Activated B cell treated with CpG ODN at 0.5 μM for 24 hours (primary cell): ENCODE data around the gene RIMBP3C. TPM values are rescaled to one million over a fixed set of nuclear protein-coding genes. Genes with fewer than 3 reads are reported as not detected.
"Not testable (repeated sequence)": the region's sequence is repeated elsewhere in the genome, so short reads cannot be mapped to it uniquely, and the experiment has no call there.

Experiments used
- ATAC-seq: fragments of 200-7000 bp; cut with Tn5 transposase; one replicate; pipeline ENCODE4 v1.10.0; 2021; ENCODE audit warnings: low read depth, mild to moderate bottlenecking, moderate library complexity
- CTCF ChIA-PET: fragments of 350-600 bp; sonication (Branson Sonifier 250); formaldehyde crosslinking; loops from one replicate; lab custom pipeline; 2021; ENCODE audit warnings: antibody characterized with exemption; lab: Charles Lee
- POLR2A ChIA-PET: fragments of 350-600 bp; sonication (Branson Sonifier 250); formaldehyde crosslinking; loops from one replicate; lab custom pipeline; 2021; ENCODE audit warnings: antibody characterized with exemption; lab: Charles Lee
- DNase-seq: peaks from one replicate; pipeline ENCODE4 v3.0.0; 2022
- H3K27ac Mint-ChIP-seq: one replicate; pipeline ENCODE4 v1.8.0; 2020; ENCODE audit warnings: mixed read lengths
- H3K27me3 Mint-ChIP-seq: one replicate; pipeline ENCODE4 v1.8.0; 2021; ENCODE audit warnings: mixed read lengths
- H3K36me3 Mint-ChIP-seq: one replicate; pipeline ENCODE4 v1.8.0; 2021; ENCODE audit warnings: low read depth, mixed read lengths
- H3K4me1 Mint-ChIP-seq: one replicate; pipeline ENCODE4 v1.8.0; 2021; ENCODE audit warnings: mixed read lengths
- H3K4me3 Mint-ChIP-seq: one replicate; pipeline ENCODE4 v1.8.0; 2020; ENCODE audit warnings: mild to moderate bottlenecking, mixed read lengths
- H3K9me3 Mint-ChIP-seq: one replicate; pipeline ENCODE4 v1.8.0; 2020; ENCODE audit warnings: mixed read lengths
- intact Hi-C: fragments of 100-400 bp; cut with micrococcal nuclease; formaldehyde crosslinking; loops from one replicate; pipeline ENCODE4 v1.15.1; 2024
- total RNA-seq: library from RNA; stranded (reverse); gene quantifications from 2 replicates; pipeline ENCODE4 v1.2.3, GENCODE V29; 2022
- TF ChIP-seq, protein P1 (sequence below): fragments of 200-600 bp; IDR thresholded peaks from one replicate; pipeline ENCODE4 v1.8.0; 2022; ENCODE audit warnings: antibody characterized with exemption, mild to moderate bottlenecking

Gene RIMBP3C
- total RNA-seq, 1 donor from 2014 or later: 0.24 TPM

DNA sequence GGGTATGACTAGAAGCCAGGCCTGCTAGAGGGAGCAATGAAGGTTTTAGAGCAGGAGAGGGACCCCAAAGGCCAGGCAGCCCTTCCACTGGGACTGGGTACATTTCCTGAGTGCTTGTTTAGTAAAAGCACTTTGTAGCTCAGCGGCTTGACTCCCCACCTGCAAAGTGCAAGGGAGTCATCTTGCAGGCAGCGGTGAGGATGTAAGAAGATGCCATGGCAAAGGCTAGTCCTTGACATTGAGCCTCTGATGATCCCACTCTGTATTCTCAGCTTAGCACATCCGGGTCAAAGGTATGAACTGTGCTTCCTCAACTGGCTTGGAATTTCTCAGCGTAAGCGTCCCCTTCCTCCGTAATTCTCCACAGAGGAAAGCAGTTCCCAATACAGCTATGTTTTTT lies 13.2 kb upstream of the RIMBP3C start:
- ATAC-seq: no peak
- Mint-ChIP-seq H3K9me3 (no peaks in the 10 kb centered on the region), H3K36me3 (peaks cover 1% of the 10 kb centered on the region), H3K27ac (no peak overlapping the region), H3K4me3 (no peak overlapping the region), H3K4me1 (peaks cover 14% of the 10 kb centered on the region), H3K27me3 (no peaks in the 10 kb centered on the region)
- intact Hi-C loops: no loop called here
- no peak for DNase-seq
- TF ChIP-seq, protein P1, sequence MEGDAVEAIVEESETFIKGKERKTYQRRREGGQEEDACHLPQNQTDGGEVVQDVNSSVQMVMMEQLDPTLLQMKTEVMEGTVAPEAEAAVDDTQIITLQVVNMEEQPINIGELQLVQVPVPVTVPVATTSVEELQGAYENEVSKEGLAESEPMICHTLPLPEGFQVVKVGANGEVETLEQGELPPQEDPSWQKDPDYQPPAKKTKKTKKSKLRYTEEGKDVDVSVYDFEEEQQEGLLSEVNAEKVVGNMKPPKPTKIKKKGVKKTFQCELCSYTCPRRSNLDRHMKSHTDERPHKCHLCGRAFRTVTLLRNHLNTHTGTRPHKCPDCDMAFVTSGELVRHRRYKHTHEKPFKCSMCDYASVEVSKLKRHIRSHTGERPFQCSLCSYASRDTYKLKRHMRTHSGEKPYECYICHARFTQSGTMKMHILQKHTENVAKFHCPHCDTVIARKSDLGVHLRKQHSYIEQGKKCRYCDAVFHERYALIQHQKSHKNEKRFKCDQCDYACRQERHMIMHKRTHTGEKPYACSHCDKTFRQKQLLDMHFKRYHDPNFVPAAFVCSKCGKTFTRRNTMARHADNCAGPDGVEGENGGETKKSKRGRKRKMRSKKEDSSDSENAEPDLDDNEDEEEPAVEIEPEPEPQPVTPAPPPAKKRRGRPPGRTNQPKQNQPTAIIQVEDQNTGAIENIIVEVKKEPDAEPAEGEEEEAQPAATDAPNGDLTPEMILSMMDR: no peak
- ChIA-PET POLR2A (interaction anchor here (0.6 kb wide), 1 partner anchor 91 kb away, joined by 3 read pairs; no protein-coding TSS in a partner anchor), CTCF (interaction anchor here (1.0 kb wide), 1 partner anchor 78 kb away, joined by 6 read pairs; the partner anchor contains the start of gene SDF2L1)

DNA sequence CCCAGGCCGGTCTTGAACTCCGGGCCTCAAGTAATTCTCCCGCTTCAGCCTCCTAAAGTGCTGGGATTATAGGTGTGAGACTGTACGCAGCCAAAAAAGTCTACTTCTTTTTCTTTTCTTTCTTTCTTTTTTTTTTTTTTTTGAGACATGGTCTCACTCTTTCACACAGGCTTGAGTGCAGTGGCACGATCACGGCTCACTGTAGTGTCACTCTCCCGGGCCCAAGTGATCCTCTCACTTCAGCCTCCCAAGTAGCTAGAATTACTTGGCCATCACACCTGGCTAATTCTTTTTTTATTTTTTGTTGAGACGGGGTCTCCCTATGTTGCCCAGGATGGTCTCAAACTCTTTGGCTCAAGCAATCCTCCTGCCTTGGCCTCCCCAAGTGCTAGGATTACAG lies 12.7 kb upstream of the RIMBP3C start:
- intact Hi-C loops: no loop called here
- peaks cover 9% of the 10 kb centered on the region for H3K4me1 Mint-ChIP-seq
- no peak for DNase-seq
- no peaks in the 10 kb centered on the region for H3K36me3 Mint-ChIP-seq
- ATAC-seq: no peak
- ChIA-PET POLR2A (interaction anchor here (0.6 to 0.7 kb wide), 2 partner anchors 92 to 191 kb away, joined by 3 to 4 read pairs; no protein-coding TSS in a partner anchor), CTCF (interaction anchor here (1.0 kb wide), 1 partner anchor 78 kb away, joined by 6 read pairs; the partner anchor contains the start of gene SDF2L1)
- H3K27ac Mint-ChIP-seq: no peak overlapping the region
- TF ChIP-seq, protein P1: no peak
- no peaks in the 10 kb centered on the region for H3K9me3 Mint-ChIP-seq
- no peak overlapping the region for H3K4me3 Mint-ChIP-seq
- no peaks in the 10 kb centered on the region for H3K27me3 Mint-ChIP-seq

DNA sequence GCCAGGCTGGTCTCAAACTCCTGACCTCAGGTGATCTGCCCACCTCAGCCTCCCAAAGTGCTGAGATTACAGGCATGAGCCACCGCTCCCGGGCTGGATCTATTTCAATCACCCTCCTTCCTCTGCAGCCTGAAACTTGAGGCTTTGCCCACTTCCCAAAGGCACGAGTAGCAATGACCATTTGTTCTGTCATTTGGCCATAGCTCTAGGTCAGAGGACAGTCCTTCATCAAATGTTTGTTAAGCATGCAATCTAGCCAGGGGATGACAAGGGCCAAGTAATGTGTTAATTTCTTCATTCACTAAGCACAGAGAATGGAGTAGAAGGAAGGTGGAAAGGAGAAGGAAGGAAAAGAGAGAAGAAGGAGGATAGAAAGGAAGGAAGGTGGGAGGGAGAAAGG lies 9.4 kb upstream of the RIMBP3C start:
- H3K36me3 Mint-ChIP-seq, CTCF ChIA-PET, POLR2A ChIA-PET, H3K9me3 Mint-ChIP-seq, ATAC-seq, H3K27me3 Mint-ChIP-seq, intact Hi-C loops, DNase-seq, H3K4me1 Mint-ChIP-seq, H3K27ac Mint-ChIP-seq, H3K4me3 Mint-ChIP-seq: not testable (repeated sequence)

DNA sequence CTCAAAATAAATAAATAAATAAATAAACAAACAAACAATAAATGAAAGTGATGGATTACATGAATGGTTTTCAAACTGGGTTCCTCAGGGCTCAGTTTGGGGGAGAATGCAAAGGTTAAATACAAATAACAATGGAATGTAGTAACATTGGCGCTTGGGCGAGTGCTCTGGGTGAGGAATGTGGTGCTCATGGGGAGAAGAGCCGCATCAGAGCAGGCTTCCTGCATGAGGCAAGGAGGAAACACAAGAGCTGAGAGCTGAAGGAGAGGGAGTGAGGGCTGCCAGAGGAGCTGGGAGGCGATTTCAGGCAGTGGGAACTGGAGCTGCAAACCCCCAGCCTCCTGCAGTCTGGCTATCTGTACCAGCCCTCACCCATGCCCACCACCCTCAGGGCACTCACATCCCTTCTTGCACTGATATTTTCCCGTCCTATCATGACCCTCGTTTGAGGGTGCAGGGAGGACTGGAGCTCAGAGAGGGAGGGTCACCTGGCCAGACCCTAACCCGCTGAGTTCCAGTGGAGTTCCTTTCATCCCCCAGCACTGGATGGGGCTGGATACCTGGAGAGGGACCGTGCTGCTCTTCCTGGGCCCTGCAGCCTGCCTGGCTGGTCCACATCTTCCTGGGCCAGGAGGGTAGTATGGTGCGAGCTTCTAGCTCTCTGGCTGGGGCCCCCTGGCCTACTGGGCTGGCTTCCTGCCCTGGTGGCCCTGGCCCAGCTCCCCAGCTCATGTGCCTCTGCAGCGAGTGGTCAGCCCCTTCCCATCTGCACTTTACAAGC lies 8.3 kb upstream of the RIMBP3C start:
- DNase-seq, H3K27ac Mint-ChIP-seq, CTCF ChIA-PET, intact Hi-C loops, H3K9me3 Mint-ChIP-seq, H3K27me3 Mint-ChIP-seq, ATAC-seq, H3K36me3 Mint-ChIP-seq, H3K4me1 Mint-ChIP-seq, POLR2A ChIA-PET, H3K4me3 Mint-ChIP-seq: not testable (repeated sequence)

DNA sequence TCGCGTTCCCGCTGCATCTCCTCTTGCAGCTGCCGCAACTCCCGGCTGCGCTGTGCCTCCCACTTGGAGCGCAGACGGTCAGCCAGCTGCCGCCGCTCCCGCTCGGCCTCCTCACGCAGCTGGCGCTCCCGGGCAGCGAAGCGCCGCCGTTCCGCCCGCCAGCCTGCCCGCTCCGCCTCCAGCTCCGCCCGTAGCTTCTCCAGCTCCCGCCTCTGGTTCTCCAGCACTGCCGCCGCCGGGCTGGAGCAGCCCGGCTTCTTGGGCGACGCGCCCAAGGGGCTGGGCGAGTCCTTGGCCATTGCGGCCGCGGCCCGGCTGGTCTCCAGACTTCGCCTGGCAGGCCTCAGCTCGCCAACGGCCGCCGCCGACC lies 598 bp downstream of the RIMBP3C start:
- H3K4me1 Mint-ChIP-seq, intact Hi-C loops, POLR2A ChIA-PET, H3K36me3 Mint-ChIP-seq, CTCF ChIA-PET, DNase-seq, H3K4me3 Mint-ChIP-seq, H3K27me3 Mint-ChIP-seq, H3K27ac Mint-ChIP-seq, H3K9me3 Mint-ChIP-seq: not testable (repeated sequence)
- ATAC-seq: peak; percentile 13

DNA sequence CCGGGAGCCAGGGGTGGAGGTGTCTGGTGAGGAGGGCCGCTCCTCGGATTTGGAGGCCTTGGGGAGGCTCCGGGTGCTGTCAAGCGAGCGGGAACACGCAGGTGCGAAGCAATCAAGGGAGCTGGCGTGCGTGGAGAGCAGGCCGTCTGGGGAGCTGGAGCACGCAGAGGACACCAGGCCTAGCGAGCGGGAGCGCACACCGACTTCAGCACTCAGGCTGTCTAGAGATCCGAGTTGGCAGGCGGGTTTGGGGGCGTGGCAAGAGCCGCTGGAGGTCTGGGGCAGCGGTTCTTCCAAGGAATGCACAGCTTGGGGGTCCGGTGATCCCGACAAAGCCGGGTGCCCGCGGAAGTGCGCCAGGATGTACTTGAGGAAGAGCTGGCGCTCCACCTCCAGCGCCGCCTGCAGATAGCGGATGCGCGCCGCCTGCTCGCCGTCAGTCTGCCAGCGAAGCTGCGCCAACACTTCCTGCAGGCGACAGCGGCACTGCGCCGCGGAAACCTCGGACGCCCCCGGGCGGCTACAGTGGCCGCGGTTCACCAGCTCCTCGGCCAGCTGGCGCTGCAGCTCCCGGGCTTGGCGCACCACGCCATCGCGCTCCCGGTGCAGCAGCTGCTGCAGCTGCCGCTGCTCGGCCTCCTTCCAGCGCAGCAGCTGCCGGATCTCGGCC lies 1.1 kb downstream of the RIMBP3C start:
- H3K36me3 Mint-ChIP-seq, H3K27me3 Mint-ChIP-seq, DNase-seq, H3K27ac Mint-ChIP-seq, H3K9me3 Mint-ChIP-seq, H3K4me1 Mint-ChIP-seq, H3K4me3 Mint-ChIP-seq, intact Hi-C loops, POLR2A ChIA-PET, CTCF ChIA-PET: not testable (repeated sequence)
- peak; percentile 87 for ATAC-seq

DNA sequence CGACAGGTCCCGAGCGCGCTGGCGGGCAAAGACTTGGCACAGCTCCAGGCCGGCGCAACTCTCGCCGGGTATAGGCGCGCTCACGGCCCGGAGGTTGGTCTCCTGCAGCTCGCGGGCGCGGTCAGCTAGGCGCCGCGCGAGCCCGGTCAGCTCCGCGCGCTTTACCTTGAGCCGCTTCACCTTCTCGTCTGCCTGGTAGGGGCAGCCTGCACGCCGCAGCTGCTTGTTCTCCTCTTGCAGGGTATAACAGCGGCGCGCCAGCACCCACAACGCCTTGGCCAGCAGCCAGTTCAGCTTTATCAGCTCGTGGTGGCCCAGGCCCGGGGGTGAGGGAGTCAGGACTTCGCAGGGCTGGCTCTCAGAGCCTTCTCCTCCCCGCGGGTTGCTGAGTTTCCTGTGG lies 1.7 kb downstream of the RIMBP3C start:
- POLR2A ChIA-PET, H3K36me3 Mint-ChIP-seq, H3K4me1 Mint-ChIP-seq, H3K27me3 Mint-ChIP-seq, CTCF ChIA-PET, intact Hi-C loops, H3K27ac Mint-ChIP-seq, H3K4me3 Mint-ChIP-seq, DNase-seq, H3K9me3 Mint-ChIP-seq: not testable (repeated sequence)
- ATAC-seq: peak; percentile 11

DNA sequence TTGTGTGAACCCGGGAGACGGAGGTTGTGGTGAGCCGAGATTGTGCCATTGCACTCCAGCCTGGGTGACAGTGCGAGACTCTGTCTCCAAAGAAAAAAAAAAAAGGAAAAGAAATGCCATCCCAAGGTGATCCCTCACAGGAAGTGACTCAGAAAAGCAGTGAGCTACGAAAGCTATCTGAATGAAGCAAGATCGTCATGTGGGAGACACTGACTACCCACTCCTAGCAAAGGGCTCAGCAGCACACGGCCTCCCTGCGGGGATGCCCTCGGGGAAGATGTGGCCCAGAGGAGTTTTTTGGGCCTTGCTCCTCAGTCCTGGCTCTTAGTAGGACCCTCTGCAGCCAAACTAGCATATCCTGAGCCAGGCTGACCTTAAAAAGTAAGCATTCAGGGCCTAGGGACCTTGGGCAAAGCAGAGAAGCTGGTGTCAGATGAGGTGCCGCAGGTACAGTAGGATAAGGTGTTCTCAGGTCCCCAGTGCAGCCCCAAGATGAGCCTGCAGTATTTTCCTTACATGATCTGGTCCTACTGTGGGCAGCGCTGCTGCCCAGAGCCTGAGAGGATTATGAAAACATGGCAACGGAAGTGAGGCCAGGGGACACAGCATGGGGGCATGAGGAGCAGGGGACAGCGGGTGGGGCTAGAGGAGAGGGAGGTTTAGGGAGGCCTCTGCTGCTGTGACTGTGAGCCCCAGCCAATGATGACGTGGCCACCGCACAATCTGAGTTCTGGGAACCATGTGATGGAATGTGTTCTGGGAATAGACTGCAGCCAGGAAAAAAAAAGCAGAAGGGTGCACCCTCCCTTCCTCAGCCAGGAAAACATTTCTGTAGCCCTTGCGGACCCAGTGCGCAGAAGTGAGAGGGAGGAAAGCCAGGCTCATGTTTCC lies 6.6 kb downstream of the RIMBP3C start:
- H3K4me1 Mint-ChIP-seq: not testable (repeated sequence)

DNA sequence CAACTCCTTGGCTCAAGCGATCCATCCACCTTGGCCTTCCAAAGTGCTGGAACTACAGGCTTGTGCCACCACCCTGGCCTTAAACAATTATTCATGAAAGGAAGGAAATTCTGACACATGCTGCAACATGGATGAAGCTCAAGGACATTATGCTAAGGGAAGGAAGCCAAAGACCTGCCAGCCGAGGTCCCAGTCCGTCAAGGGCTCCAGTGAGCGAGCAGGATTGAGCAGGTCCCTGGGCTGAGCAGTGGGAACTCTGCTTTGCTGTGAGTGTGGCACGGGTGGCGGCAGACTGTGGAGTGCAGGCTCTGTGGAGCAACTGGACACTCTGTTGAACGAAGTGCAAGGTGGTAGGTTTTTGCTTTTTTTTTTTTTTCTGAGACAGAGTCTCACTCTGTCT lies 11.4 kb downstream of the RIMBP3C start:
- CTCF ChIA-PET, H3K4me1 Mint-ChIP-seq, H3K9me3 Mint-ChIP-seq, H3K27ac Mint-ChIP-seq, H3K36me3 Mint-ChIP-seq, H3K4me3 Mint-ChIP-seq, intact Hi-C loops, H3K27me3 Mint-ChIP-seq, DNase-seq, POLR2A ChIA-PET, ATAC-seq: not testable (repeated sequence)

More for the DNA sequence above, 6.6 kb downstream of the RIMBP3C start:
- DNase-seq, CTCF ChIA-PET, H3K27ac Mint-ChIP-seq, H3K9me3 Mint-ChIP-seq, H3K27me3 Mint-ChIP-seq, POLR2A ChIA-PET, H3K4me3 Mint-ChIP-seq, intact Hi-C loops, ATAC-seq, H3K36me3 Mint-ChIP-seq: not testable (repeated sequence)
